T47D (cell line): ENCODE measurements around the gene CWC15.
"Not testable (repeated sequence)": the region's sequence is repeated elsewhere in the genome, so short reads cannot be mapped to it uniquely, and the experiment has no call there.

ENCODE experiments used
- DNase-seq, 2 experiments: peaks; one replicate each; pipeline versions ENCODE4 v3.0.0 to v3.0.0-alpha.2; 2011 to 2012; ENCODE audit warnings: low read depth in 1 of 2, low spot score in 1 of 2
- JUND ChIP-seq: IDR thresholded peaks from 2 replicates; pipeline ENCODE4 v1.6.1; 2012; ENCODE audit warnings: low read depth
- in situ Hi-C: cut with HindIII; loops from 2 replicates; pipeline ENCODE4 v1.10.0; 2016; ENCODE audit warnings: low sequenced_read_pairs, low pct_unique_long_range_greater_than_20kb

Gene CWC15

DNA sequence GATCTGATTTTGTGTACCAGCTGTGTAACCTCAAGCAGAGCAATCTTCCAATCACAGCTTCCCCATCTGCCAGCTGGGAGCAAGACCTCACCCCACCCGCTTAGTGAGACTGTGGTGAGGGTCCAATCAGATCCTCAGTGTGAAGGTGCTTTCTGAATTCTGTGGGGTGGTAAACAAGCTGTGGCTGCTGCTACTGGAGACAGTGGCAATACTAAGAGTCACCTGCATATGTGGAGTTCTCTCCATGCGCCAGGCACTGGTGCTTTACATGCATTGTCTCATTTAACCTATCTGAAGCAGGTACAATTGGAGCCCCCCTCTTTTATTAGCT is 50.4 kb downstream of the CWC15 start:
- no peak for TF ChIP-seq JUND
- DNase-seq, result no peak
- in situ Hi-C loops, result no loop called here

GRCh38 chr11:94922321-94923003 is 50.9 kb downstream of the CWC15 start:
- no peak for TF ChIP-seq JUND
- no peak for DNase-seq

DNA sequence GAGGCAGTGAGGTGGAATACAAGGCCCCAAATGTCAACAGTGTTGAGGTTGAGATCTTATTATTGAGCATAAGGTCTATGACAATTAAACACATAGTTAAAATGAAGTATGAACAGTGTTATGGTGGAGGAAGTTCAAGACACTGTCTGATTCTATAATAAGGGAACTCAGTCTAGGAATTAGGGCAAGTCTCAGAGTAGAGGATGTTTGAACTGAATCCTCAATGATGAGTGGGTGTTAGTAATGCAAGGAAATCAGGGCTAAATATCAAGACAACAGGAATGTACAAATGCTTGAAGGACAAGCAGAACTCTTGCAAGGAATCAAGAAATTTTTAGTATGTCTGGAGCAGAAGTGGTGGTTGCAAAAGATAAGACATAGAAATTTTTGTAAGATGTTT is 53.0 kb downstream of the CWC15 start:
- in situ Hi-C loops, result no loop called here
- no peak for TF ChIP-seq JUND

More at GRCh38 chr11:94922321-94923003, 50.9 kb downstream of the CWC15 start:
- in situ Hi-C loops, result no loop called here

GRCh38 chr11:94913718-94914394 is 59.5 kb downstream of the CWC15 start:
- DNase-seq, in situ Hi-C loops: not testable (repeated sequence)

More for the DNA sequence above, 53.0 kb downstream of the CWC15 start:
- DNase-seq, result no peak

GRCh38 chr11:94912806-94913205 is 60.5 kb downstream of the CWC15 start:
- no peak for TF ChIP-seq JUND
- no peak for DNase-seq
- in situ Hi-C loops, result no loop called here
